HG02885 (cell line): Measurements from ENCODE around the gene SLC6A19.

ENCODE experiments used
- ATAC-seq: cut with Tn5 transposase; IDR thresholded peaks from one replicate; pipeline ENCODE4 v1.9.1; 2021; ENCODE audit warnings: mild to moderate bottlenecking; ENCODE audit not compliant: unreplicated experiment, poor library complexity

The SLC6A19 gene

GRCh38 chr5:1189269-1189668, 12.1 kb upstream of the SLC6A19 start:
- no peak for ATAC-seq

DNA sequence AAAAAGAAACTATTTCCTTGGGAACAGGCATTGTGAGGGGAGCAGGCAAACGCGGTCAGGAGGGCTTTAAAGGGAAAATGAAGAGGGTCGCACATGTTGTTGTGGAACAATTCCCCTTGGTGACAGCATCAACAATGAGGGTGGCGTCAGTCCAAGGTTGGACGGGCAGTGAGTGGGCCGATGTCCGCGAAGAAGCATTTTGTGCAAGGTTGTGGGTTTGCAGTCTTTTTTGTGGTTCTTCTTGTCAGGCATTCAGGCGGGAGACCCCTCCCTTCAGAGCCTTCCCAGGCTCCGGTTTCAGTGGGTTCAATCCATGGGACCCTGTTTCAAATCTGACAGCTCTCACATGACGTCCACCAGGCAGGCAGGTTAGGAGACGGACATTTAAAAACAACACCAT, 11.1 kb upstream of the SLC6A19 start:
- no peak for ATAC-seq

DNA sequence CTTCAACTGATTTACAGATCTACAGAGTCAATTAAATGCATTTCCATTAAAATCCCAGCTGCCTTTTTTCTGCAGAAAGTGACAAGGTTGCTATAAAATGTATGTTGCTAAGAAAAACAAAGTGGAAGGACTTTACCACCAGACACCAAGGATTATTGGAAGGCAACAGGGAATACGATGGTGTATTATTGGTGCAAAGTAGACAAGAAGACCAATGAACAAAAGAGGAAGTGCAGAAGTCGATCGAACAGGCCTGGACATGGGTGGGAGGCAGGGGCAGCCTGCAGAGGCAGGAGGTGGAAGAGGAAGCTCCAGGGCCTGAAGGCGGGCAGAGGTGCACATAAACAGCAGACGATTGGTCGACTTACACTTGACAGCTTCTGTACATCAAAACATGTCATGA, 10.6 kb upstream of the SLC6A19 start:
- no peak for ATAC-seq

- ATAC-seq = no peak
Observed at GRCh38 chr5:1192971-1193590, 8.3 kb upstream of the SLC6A19 start.

GRCh38 chr5:1193591-1193985, 7.8 kb upstream of the SLC6A19 start:
- ATAC-seq = no peak

DNA sequence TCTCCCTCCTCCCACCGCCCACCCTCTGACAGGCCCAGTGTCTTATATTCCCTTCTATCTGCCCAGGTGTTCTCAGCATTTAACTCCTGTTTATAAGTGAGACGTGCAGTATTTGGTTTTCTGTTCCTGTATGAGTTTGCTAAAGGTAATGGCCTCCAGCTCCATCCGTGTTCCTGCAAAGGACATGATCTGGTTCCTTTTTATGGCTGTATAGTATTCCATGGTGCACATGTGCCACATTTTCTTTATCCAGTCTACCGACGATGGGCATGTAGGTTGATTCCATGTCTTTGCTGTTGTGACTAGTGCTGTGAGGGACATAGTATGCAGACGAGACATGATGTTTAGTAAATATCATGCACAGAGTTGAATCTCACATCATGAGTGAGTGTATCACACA, 7.0 kb upstream of the SLC6A19 start:
- ATAC-seq = no peak

DNA sequence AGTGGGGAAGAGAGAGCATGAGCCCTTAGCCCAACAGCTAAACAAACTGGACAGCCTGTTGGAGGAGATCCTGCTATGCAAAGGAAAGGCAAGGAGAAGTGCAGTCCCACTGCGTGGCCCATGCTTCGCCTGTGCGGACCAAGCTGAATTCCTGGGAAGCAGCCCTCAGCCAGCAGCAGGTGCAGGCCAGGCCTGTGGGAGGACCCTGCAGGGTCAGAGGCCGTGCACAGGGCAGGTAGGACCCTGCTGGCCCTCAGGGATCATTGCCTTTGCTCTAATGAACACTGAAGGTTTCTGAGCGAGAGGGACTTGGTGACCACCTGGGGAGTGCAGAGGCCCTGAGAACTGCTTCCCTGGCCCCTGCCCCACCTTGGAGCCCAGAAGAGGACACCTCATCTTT, 6.0 kb upstream of the SLC6A19 start:
- no peak for ATAC-seq

GRCh38 chr5:1195916-1196315, 5.5 kb upstream of the SLC6A19 start:
- no peak for ATAC-seq

GRCh38 chr5:1196562-1196961, 4.8 kb upstream of the SLC6A19 start:
- no peak for ATAC-seq

GRCh38 chr5:1197876-1198666, 3.3 kb upstream of the SLC6A19 start:
- ATAC-seq = no peak

DNA sequence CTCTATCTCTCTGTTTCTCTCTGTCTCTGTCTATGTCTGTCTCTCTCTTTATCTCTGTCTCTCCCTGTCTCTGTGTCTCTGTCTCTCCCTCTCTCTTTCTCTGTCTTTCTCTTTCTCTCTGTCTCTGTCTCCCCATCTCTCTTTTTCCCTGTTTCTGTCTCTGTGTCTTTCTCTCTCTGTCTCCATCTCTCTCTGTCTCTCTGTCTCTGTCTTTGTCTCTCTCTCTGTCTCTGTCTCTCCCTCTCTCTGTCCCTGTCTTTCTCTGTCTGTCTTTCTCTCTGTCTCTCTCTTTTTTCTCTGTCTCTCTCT, 2.1 kb upstream of the SLC6A19 start:
- no peak for ATAC-seq

GRCh38 chr5:1199649-1200494, 1.5 kb upstream of the SLC6A19 start:
- ATAC-seq = no peak

- no peak for ATAC-seq
Observed at GRCh38 chr5:1200495-1201326, 684 bp upstream of the SLC6A19 start.

DNA sequence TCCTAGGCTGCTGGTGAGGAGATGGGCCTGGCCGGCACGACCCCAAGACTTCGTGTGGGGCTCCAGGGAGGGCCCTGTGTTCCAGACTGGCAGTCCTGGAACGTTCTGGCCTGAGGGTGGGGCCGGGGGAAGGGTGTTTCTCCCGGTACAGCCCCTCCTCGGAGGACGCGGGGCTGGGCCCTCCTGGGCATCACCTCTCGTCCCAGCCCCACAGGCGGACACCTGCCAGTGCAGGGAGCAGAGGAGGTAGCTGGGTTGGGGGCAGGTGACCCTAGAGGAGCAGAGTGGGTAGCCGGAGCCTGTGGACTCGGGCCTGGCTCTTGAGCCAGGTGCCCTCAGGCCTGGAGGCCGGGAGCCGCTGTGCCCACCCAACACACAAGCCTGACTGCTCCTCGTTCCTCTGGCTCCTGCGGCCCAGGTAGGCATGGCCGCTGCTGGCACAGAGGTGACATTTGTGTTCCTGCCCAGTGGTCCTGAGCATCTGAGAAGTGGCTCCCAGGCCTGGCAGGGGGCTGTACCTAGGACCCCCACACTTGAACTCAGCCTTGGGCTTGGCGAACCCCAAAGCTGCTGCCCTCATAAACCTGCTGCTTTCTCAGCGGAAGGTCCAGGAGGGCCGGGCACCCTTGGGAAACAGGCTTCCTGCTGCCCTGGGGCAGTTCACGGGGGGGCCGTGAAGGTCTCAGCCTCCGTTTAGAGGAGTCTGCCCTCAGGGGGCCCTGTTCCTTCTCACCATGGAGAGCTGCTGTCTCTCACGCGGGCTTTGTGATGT, 817 bp downstream of the SLC6A19 start:
- ATAC-seq = no peak

- ATAC-seq = no peak
Observed at GRCh38 chr5:1202798-1203185, 1.4 kb downstream of the SLC6A19 start.

DNA sequence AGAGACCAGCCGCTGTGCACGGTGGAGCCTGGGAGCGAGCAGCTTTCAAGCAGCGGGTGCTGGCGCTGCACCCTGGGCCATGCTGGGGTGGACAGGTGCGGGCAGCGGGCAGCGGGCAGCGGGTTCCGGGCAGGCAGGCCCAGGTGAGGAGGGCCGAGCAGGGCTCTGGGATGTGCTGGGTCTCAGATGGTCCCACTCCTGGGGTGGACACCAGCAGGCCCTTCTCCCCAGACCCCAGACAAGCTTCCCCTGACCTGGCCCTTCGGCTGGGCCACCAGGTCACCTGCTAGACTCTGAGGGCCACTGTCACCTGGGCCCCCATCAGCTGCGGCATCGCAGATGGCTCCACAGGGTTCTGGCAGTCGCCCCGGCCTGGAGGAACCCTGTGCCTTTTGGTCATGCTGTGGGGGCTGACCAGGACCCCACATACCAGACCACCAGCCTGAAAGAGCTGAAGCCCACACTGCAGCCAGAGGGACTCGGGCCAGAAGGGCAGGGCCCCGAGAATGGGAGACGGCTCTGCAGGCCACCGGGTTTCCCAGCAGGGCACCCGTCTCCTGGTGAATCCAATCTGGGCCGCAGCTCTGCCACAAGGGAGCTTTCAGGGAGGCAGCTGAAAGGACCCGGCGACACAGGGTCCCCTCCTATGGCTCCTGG, 2.0 kb downstream of the SLC6A19 start:
- no peak for ATAC-seq

DNA sequence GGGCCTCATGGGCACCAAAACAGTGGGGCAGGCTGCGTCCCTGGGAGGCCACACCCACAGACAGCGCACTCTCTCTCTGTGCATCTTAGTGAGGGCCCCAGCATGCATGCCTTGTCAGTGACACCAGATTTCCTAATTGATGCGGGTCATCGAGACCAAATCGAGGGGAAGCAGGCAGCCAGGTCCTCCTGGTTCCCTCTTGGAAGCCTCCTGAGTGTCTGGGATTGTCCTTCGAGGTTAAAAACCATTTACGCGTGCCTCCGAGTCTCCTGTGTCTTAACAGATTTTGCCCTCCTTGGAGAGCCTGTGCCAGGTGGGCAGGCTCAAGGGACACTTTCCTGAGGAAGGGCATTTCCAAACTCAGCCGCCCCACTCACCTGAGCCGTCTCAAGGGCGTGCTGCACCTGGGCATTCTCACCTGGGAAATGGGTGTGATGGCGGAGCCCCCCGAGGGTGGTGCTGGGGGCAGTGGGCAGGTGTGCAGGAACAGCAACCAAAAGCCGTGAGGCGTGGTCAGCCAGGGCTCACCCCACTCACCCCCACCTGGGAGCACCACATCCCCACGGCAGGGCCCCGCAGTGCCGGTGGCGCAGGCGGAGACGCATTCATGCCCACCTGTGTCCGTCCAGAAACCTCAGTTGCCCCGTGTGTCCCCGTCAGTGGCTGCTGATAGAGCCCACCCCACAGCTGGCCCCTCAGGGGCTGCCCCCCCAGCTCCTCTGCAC, 2.7 kb downstream of the SLC6A19 start:
- no peak for ATAC-seq

- no peak for ATAC-seq
Observed at GRCh38 chr5:1204693-1205242, 3.4 kb downstream of the SLC6A19 start.
